ENCODE results near the gene EIF1AY.

DNA sequence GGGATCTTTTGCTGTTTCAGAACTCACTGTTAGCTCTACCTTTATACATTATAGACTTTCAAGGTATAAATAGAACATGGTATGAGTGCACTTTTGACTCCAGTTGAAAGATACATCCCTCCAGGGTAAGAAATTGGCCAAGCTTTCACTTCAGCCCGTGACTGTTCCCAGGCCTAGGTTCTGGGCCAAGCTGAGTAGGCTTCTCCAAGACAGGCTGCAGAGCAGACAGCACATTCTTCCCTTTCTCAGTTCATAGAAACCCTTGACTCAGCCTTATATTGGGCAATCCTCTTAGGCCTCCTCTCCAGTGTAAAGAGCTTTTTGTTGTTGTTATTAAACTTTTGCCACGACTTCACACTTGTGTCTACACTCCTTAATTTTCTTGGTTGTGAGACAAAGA lies 29.5 kb upstream of the EIF1AY start:
- TF ChIP-seq POLR2AphosphoS5 (IDR thresholded peaks at IDR 0.05; ENCODE audit: low read depth, low read length) (no peak), TAF1 (IDR thresholded peaks at IDR 0.05; ENCODE audit: low read depth, low read length) (no peak), POLR2A (IDR thresholded peaks at IDR 0.05; ENCODE audit: low read depth, low read length) (no peak), POU2F2 (IDR thresholded peaks at IDR 0.05; ENCODE audit: low read depth, low read length) (no peak), PAX5 (IDR thresholded peaks at IDR 0.05; ENCODE audit: insufficient read depth, low read length, severe bottlenecking) (no peak)
